ENCODE measurements around the gene ASXL3.

Gene ASXL3

DNA sequence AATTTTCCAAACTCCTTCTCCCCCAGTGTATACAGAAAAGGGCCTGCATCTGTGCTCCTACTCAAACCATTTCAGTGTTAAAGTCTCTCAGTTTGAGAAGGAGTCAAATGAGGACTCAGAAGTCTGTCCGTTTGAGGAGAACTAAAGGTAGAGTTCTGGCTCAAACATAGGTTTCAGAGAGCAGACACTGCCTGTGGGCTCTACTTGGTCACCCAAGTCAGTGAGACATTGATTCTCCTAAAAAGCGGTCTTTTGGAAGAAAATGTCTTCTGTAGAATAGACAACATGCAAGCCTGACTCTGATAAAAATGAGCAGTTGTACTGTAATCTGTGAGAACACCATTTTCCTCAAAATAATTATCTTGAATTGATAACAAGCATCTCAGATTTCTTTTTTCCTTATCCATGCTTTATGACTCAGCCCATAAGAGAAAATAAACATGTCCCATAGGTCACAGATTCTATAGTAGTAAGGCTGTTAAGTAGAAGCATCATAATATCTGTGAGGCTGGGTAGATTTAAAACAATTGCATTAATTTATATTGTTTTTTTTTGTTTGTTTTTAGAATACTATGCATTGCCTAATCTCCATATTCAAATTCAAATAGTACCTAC lies 82.8 kb downstream of the ASXL3 start:
- DNase-seq (ENCODE audit: low read depth, low spot score): no peak

DNA sequence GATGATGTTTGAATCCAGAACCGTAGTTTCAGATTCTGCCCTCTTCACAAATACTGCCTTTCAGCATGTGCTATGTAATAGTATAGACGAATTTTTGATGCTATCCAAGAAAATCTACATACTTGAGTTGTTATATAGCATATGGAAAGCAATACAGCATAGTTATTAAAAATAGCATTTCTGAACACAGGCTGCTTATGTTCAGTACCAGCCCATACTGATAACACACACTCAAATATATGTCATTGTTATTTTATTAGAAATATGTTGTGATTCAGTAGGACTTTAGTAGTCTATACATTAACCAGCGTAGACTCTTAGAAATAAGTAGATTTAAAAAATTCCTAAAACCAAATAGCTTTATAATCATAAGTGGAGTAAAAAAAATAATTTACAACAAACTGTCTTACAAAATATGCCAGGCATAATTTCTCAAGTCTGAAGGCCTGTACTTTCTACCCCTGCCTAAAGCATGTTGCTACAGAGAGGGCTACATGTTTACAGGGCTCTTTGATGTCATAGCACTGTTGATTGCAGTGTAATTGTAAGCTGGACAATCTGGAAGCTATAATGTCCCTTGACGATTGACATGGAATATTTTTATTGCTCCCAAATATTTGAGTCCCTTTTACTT lies 86.3 kb downstream of the ASXL3 start:
- no peak for DNase-seq (ENCODE audit: low read depth, low spot score)

DNA sequence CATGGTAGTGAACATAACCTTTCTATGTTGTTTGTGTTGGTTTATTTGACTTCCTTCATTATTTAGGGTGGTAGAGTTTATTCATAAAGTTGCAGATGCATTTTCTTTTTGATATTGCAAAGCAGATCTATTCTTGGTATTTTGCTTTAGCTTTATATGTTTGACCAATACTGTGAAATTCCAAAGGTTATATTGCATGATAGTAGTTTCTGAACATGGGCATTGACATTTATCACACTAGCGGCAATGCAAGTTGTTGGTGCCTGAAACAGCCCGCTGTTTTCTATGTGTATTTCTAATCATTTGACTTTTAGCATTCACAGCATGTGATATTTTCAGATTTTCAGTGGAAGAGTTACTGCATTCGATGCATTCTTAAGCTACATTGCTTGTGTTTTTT lies 87.2 kb downstream of the ASXL3 start:
- DNase-seq (ENCODE audit: low read depth, low spot score): no peak

DNA sequence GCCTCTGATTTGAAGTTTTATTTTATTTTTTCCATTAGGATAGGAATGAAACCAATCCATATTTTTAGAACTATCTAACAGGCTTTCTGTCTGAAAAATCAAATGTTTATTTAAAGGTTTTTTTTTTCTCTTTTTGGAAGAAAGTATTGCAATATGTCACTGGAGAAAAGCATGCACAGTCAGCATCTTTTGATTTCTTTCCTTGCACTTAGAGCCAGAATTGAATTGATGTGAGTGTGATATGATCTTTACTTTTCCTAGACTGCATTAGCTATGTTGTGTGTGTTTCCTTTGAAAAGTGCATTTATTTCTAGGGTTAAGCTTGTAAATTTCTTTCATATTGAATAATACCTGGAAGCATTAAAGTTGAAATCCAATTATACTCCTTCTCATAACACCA lies 87.6 kb downstream of the ASXL3 start:
- no peak for DNase-seq (ENCODE audit: low read depth, low spot score)

DNA sequence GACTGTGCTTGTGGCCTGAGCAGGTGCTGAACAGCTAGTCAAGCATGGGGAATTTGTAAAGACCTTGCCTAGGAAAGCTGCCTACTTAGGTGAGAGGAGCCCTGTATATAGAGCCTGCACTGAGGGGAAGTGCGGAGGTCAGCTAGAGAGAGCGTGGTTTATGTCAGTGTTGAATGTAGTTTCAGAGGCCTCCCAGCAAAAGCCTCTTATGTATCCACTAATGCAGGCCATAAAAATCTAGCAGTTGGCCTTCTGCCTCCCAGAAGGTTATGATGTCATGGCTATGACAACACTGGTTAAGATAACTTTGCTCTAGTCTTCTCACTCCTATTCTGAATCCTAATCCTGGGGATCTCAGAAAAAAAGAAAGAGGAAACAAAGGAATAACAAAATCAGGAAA lies 88.9 kb downstream of the ASXL3 start:
- no peak for DNase-seq (ENCODE audit: low read depth, low spot score)

DNA sequence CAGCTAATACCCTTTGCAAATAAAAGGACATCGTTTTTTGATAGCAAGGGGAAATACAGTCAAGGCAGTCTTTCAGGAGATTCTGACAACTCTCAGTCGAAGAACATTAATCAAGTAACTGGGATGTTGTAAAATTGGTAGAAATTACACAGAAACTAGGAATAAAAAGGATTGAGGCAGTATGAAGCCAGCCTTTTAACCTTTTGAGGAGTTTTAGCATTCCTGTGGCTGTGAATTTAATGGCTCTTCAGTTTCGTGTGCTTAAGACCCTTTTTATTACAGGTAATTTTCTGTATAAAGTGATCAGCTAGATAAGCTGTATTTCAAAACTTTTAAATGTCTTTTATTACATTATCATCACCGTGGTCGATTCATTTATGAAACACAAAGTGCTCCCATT lies 91.6 kb downstream of the ASXL3 start:
- no peak for DNase-seq (ENCODE audit: low read depth, low spot score)

DNA sequence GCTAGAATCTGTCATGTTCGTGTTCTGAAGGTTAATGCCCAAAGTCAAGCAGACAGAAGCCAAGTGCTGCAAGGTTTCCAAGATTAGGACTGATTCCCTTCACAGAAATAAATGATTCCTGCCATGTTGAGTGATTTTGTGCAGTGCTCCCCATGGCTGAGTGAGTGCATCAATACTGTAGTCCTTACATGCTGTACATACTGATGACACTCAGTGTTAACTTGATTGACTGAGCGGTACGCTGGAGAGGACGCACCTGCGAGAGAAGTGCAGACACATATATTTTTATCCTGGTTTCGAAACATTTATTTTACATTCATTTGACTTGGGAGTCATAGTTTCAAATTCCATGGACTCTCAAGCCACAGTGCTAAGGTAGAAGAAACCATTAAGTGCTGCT lies 92.0 kb downstream of the ASXL3 start:
- no peak for DNase-seq (ENCODE audit: low read depth, low spot score)

DNA sequence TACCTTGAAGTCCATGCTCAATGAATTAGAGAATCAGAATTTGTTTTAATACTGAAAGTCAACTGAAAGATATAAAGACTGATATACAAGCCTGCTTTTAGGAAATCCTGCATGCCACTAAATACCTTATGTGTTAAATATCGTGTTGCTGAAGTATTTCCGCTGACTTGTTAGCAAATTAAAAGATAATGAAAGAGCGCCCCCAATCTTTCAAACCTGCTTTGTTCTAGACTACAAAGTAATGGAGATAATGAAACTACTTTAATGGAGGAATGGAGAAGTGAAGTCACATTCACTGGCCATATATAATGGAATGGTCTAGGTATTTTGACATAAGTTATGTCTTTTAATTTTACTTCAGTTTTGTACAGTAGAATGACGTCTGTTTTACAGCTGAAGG lies 95.7 kb downstream of the ASXL3 start:
- DNase-seq (ENCODE audit: low read depth, low spot score): no peak

DNA sequence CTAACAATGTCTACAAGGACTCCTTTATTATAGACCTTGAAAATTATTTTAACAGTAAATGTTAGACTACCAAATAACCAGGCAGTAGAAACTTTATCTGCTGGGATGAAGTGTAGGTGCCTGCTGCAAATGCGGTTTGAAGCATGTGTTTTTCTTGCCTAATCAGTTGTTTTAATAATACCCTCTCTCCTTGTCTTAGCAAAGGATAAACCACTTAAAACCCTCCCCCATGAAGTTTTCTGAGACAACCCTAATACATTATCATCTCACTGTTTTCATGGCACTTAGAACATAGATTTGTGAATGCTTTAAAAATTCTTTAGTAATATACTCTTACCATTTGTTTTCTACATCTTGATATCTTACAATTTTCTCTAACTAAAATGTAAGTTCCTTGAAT lies 98.6 kb downstream of the ASXL3 start:
- no peak for DNase-seq (ENCODE audit: low read depth, low spot score)

DNA sequence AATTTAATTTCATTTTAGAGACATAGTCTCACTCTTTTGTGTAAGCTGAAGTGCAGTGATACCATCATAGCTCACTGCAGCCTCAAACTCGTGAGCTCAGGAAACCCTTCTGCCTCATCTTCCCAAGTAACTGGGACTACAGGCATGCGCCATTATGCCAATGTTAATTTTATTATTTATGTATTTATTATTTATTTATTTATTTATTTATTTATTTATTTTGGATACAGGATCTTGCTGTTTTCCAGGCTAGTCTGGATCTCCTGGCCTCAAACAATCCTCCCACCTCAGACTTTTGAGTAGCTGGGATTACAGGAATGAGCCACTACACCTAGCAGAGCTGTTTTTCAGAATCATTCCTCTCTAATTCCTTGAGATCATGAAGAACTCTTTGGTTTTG lies 99.9 kb downstream of the ASXL3 start:
- no peak for DNase-seq (ENCODE audit: low read depth, low spot score)

DNA sequence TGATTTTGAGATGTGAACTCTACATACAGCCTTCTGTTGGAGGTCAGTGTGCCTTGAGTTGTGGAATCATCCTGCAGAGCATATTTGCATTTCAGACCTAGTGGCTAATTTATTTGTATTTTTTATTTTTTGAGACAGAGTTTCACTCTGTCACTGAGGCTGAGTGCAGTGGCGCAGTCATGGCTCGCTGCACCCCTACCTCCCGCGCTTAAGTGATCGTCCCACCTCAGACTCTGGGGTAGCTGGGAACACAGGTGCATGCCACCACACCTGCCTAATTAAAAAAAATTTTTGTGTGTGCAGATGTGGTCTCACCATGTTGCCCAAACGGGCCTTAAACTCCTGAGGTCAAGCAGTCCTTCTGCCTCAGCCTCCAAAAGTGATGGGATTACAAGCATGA lies 104.4 kb downstream of the ASXL3 start:
- DNase-seq (ENCODE audit: low read depth, low spot score): no peak

DNA sequence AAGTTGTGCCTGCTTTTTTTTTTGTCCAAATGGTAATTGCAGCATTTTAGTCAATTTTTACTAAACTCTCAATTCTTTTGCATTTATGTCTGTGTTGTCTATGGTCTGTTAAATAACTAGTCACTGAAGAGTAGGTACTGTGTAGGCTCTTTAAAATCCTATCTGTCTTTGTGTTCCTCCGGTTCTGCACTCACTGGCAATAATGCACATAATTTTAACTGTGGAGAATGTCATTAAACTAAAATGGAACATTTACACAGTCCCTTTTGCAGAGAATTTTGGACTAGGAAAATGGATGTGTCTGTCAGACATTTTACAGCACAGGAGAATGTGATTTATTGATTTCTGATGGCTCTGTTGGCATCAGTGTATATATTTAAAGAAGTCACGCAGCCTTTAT lies 116.6 kb downstream of the ASXL3 start:
- no peak for DNase-seq (ENCODE audit: low read depth, low spot score)

DNA sequence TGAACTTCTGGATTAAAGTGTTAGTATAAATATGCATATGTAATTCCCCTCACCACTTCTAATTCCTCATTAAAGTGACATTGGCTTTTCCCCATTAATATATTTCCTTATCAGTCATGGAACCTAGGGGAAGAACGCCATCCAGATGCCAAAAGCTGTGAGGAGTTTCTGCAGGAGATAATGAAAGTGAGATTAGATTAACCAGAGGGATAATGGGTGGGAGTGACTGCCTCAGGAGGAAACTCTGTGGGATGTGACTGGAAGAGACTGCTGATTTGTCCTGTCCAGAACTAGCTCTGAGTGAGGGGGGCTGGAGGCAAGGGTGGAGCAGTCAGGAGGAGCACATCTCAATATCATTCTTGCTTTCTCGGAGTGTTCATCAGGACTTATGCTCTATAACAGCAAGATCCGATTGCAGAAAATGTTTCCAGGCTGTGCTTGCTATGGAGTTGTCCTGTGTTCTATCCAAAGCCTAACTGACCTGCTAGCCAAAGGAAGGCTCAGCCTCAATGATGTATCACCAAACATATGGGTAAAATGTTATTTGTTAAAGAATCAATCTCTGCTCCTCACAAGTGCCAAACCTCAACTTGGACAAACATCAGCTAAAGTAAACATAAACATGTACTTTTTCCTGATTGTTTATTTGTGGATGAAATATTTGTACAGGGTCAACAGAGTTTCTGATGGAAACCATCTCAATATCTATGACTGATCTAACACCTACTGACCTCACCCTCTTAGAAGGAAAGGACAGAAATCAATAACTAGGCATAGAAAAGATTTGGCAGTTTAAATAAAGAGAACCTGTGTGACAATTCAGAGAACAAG lies 118.5 kb downstream of the ASXL3 start:
- DNase-seq (ENCODE audit: low read depth, low spot score): no peak

DNA sequence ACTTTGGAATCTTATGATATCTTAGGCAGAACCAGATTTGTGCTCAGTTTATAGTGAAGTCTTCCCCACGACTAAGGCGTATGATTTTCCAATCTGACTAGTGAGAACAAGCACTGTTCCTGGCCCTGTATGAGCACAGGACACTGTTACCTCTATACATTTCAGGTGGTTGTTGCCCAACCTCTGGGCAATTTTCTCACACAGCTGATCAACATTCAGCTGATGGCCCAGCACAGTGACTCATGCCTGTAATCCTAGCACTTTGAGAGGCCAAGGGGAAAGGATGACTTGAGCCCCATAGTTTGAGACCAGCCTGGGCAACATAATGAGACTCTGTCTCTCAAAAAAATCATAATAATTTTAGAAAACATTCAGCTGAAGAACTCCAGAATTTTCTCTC lies 119.5 kb downstream of the ASXL3 start:
- DNase-seq (ENCODE audit: low read depth, low spot score): no peak

DNA sequence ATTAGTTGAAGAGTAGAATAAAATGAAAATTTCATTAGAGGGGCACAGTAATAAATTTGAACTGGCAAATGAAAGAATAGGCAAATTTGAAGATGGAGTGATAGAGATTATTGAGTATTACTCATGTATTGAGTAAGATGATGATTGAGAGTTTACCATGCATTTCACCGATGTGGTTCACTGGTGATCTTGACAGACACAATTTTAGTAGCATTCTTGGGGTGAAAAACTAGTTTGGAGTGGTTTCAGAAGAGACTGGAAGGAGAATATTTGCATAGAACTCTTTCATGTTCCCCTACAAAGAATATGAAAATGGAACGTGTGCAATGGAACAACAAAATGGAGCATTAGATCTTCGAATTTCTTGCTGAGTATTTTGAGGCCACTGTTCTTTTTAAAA lies 121.4 kb downstream of the ASXL3 start:
- no peak for DNase-seq (ENCODE audit: low read depth, low spot score)

DNA sequence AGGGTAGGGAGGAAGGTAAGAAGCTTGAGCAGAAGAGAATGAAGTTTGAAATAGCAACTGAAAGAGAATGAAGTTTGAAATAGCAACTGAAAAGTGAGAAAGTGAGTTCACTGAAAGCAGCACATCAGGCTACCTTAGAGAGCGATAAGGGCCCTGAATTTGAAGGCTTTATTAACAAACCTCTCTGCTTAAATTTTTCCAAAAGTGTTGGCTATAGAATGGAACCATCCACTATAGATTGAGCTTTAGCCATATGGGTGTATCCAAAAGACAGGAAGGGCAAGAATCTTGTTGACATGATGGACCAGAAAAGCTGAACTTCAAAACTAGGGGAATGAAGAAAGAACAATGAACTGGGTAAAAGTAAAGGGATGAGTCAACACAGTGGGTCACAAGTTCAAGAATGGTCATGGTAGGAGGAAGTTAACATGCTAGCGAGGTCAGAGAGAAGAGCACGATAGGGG lies 122.5 kb downstream of the ASXL3 start:
- no peak for DNase-seq (ENCODE audit: low read depth, low spot score)

DNA sequence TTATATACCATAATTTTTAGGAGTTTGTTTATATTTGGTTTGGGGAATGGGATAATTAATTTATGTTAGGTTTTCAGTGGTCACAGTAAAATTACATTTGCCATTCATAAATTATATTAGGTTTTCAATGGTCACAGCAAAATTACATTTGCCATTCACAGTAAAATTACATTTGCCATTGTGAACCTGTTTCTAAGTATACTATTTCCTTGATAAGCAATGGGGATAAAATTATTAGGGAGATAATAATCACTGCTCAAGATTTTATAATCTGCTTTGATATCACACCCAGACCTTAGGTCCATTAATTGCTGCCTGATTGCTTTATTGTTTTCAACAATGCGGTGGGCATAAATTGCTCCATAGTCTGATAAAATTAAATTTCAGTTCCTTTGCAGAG lies 124.6 kb downstream of the ASXL3 start:
- DNase-seq (ENCODE audit: low read depth, low spot score): no peak

DNA sequence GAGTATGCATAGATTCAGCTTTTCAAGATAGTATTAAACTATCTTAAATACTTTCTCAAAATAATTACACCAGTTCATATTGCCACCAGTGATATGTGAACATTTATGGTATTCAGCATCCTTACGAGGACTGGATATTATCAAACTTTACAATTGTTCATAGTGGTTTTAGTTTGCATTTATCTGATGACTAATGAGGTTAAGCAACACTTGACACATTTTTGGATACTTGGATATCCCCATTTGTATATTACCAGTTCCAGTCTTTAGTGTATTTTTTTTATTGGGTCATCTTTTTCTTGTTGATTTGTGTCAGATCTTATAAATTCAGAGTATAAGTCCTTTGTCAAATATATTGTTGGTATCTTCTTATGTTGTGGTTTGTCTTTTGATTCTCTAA lies 128.4 kb downstream of the ASXL3 start:
- DNase-seq (ENCODE audit: low read depth, low spot score): no peak

DNA sequence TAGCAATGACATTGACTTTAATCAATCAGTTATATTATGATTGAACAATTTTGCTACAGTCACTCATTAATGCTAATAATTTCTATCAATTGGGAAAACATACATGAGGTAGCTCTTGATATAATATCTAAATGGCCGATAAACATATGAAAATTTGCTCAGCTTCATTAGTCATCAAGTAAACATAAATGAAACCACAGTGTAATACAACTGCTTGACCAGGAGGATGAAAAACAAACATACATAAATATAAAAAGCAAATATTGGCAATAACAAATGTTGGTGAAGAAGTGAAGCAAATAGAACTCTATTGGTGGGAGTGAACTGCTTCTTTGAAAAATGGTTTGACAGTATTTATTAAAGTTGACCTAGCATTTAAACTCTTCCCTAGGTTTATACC lies 130.9 kb downstream of the ASXL3 start:
- DNase-seq (ENCODE audit: low read depth, low spot score): no peak

DNA sequence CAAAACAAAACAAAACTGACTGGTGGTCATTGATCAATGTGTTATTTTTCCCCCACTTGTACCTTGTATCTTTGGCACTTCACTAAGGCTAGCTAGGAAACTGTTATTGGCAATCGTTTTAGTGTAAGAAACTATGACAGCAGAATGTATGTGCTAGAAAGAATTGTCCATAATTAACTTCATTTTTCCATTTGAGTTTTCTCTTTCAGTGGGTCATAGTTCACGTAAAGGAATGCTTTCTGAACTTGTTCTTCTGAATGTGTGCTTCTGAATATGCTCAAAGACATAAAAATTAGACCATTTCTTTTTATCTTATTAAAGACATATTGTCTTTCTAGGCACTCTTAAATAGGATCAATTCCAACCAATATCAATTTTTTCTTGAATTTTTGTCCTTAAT lies 132.2 kb downstream of the ASXL3 start:
- DNase-seq (ENCODE audit: low read depth, low spot score): no peak

DNA sequence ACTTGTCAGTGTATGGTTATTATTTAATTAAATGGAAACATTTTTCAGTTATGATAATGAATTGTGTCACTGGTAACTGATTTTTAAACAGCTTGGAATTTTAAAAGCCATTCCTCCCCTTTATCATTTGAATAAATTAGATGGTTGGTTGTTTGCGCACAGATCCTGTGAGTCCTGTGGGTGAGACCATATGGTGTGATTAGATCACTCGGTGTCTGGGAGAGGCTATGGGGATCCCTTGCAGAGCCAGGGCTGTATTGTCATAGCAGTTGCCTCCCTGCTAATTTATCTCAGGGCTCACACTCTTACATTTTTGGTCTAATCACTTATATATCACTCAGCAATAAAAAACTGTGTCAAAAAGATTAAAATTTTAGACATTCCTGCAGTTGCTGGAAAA lies 133.5 kb downstream of the ASXL3 start:
- DNase-seq (ENCODE audit: low read depth, low spot score): no peak

DNA sequence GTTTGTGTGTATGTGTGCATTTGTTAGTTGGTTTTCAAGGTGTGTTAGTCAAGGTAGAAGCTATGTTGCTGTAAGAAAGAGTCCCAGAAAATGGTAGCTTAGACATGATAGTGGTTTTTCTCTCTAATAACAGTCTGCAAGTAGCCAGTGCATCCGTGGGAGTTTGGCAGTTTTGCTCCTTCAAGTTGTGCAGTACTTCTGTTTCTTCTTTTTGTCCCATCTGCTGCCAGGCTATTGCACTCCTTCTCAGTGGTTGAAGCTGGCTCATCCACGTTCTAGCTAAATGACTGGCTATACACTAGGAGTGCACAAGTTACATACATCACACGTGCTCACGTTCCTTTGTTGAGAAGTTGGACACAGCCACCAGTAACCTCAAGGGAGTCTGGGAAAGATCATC lies 134.7 kb downstream of the ASXL3 start:
- DNase-seq (ENCODE audit: low read depth, low spot score): no peak

DNA sequence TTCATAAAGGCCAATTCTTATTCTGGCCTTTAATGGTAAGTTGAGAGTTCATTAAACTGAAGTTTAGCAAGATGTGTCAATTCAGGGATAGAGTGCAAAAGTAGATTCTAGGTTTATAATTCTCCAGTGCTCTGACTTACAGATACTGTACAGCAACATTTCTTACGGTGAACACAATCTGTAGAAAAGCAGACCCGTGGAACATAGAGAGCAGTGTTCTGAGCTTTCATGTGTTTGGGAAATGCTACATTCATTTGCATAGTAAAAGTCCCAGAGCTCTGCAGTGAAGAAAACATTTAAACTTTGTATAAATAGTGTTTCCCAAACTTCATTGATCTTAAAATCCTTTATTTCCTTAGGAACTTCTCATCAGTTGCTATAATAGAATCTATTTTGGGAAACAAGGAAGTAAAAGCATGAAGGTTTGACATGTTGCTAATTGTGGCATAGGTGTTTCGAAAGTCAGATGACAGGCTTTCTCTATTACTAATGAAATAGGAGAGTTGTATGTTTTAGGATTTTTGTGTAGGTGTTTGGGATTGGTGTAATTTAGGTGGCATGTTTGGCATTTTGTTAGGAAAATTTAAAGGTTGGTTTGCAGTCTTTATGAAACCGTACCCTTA lies 138.2 kb downstream of the ASXL3 start:
- DNase-seq (ENCODE audit: low read depth, low spot score): no peak

Data from smooth muscle cell of the brain vasculature (primary cell).